GM12878 (cell line): Measurements from ENCODE around the gene RAB44. TPM values are rescaled to one million over a fixed set of nuclear protein-coding genes. Genes with fewer than 3 reads are reported as not detected.

Source experiments
- ATAC-seq: fragments of 200-7000 bp; cut with Tn5 transposase; 3 replicates; pipeline ENCODE4 v1.9.1; 2020; ENCODE audit warnings: mild to moderate bottlenecking, moderate library complexity
- BruUV-seq: library from RNA; stranded (reverse); fragments of 400-500 nt; replicated peaks from 2 replicates; lab custom pipeline; 2021; lab: Mats Ljungman, UMichigan
- CTCF ChIA-PET: fragments of 300-600 bp; sonication (Branson Sonifier 250); formaldehyde crosslinking; extraction: SDS; loops from one replicate; lab custom pipeline; 2021; ENCODE audit warnings: inconsistent platforms; lab: Yijun Ruan, JAX
- POLR2A ChIA-PET: fragments of 350-600 bp; formaldehyde crosslinking; extraction: SDS; loops from one replicate; lab custom pipeline; 2021; ENCODE audit warnings: inconsistent platforms; lab: Charles Lee
- RAD21 ChIA-PET: fragments of 300-600 bp; sonication (Branson Sonifier 250); formaldehyde crosslinking; loops from one replicate; lab custom pipeline; 2023; ENCODE audit warnings: antibody characterized with exemption; ENCODE audit not compliant: unreplicated experiment; lab: Charles Lee
- SMC1A ChIA-PET: fragments of 300-600 bp; sonication (Branson Sonifier 250); formaldehyde crosslinking; loops from one replicate; lab custom pipeline; 2023; ENCODE audit not compliant: unreplicated experiment, uncharacterized antibody; lab: Charles Lee
- DNase-seq: peaks from one replicate; pipeline ENCODE4 v3.0.0-alpha.2; 2011; ENCODE audit warnings: low read depth, low spot score
- FAIRE-seq: peaks from 3 replicates; lab custom pipeline; 2011; peaks lifted over from hg19 to GRCh38; lab: Jason Lieb, UNC
- H2AFZ ChIP-seq: 2 replicates; pipeline ENCODE4 v1.6.0; 2011; ENCODE audit warnings: low read depth, low read length, control low read depth; ENCODE audit not compliant: control insufficient read depth
- H3K27ac ChIP-seq: 2 replicates; pipeline ENCODE4 v1.5.1; 2011; ENCODE audit warnings: control low read depth; ENCODE audit not compliant: control insufficient read depth, insufficient read depth
- H3K27me3 ChIP-seq, 2 experiments: replicated peaks in 1 of 2; 2 replicates each; pipeline versions ENCODE4 v1.6.0 to v1.6.1; 2011; ENCODE audit warnings: low read length in 1 of 2; ENCODE audit not compliant: control insufficient read depth in 2 of 2, insufficient read depth in 2 of 2
- H3K36me3 ChIP-seq, 2 experiments: 2 replicates each; pipeline ENCODE4 v1.5.1; 2011; ENCODE audit warnings: low read length in 1 of 2; ENCODE audit not compliant: control insufficient read depth in 2 of 2, insufficient read depth in 2 of 2
- H3K4me1 ChIP-seq: 2 replicates; pipeline ENCODE4 v1.6.1; 2011; ENCODE audit warnings: mild to moderate bottlenecking, low read length, moderate library complexity, mixed read lengths; ENCODE audit not compliant: control insufficient read depth, insufficient read depth
- H3K4me2 ChIP-seq: 2 replicates; pipeline ENCODE4 v1.6.0; 2011; ENCODE audit warnings: control low read depth; ENCODE audit not compliant: control insufficient read depth, insufficient read depth
- H3K4me3 ChIP-seq: fragments of 200-600 bp; sonication (generic); 2 replicates; pipeline ENCODE4 v1.5.1; 2016
- H3K79me2 ChIP-seq: 2 replicates; pipeline ENCODE4 v1.6.0; 2011; ENCODE audit warnings: low read length; ENCODE audit not compliant: control insufficient read depth, insufficient read depth
- H3K9ac ChIP-seq: 2 replicates; pipeline ENCODE4 v1.8.0; 2011; ENCODE audit warnings: low read length, control low read depth, mixed read lengths; ENCODE audit not compliant: control insufficient read depth, insufficient read depth
- H3K9me3 ChIP-seq: replicated peaks from 3 replicates; pipeline ENCODE4 v1.5.1; 2011; ENCODE audit warnings: mild to moderate bottlenecking, low read length; ENCODE audit not compliant: control insufficient read depth, insufficient read depth
- H4K20me1 ChIP-seq: 2 replicates; pipeline ENCODE4 v1.6.0; 2011; ENCODE audit not compliant: control insufficient read depth, insufficient read depth
- BHLHE40 ChIP-seq, 2 experiments: fragments of 450-650 bp in 1 of 2; IDR thresholded peaks; 2 replicates each; pipeline ENCODE4 v1.6.1; 2011 to 2017; ENCODE audit warnings: low read depth in 2 of 2, borderline replicate concordance in 1 of 2, improper control_type of control experiment in 1 of 2, low read length in 1 of 2, mild to moderate bottlenecking in 1 of 2
- CBFB ChIP-seq: IDR thresholded peaks from 2 replicates; pipeline ENCODE4 v1.6.1; 2016; ENCODE audit warnings: antibody characterized with exemption, low read depth
- GABPA ChIP-seq: IDR thresholded peaks from 2 replicates; pipeline ENCODE4 v1.6.1; 2014; ENCODE audit warnings: antibody characterized with exemption, low read depth, mild to moderate bottlenecking, inconsistent platforms
- GATAD2B ChIP-seq: fragments of 450-650 bp; conservative IDR thresholded peaks from 2 replicates; pipeline ENCODE4 v1.6.1; 2017; ENCODE audit warnings: low read depth, mild to moderate bottlenecking, moderate library complexity
- IKZF2 ChIP-seq, 2 experiments: fragments of 450-650 bp; IDR thresholded peaks; 2 replicates each; pipeline ENCODE4 v1.6.1; 2017; ENCODE audit warnings: mild to moderate bottlenecking in 2 of 2, moderate library complexity in 2 of 2
- POU2F2 ChIP-seq: IDR thresholded peaks from 3 replicates; pipeline ENCODE4 v1.6.1; 2011; ENCODE audit warnings: low read depth, mild to moderate bottlenecking, low read length, borderline replicate concordance
- RAD21 ChIP-seq: IDR thresholded peaks from 2 replicates; pipeline ENCODE4 v1.6.1; 2011; ENCODE audit warnings: mild to moderate bottlenecking, low read depth, low read length, moderate library complexity; ENCODE audit not compliant: insufficient read depth
- RB1 ChIP-seq: fragments of 450-650 bp; formaldehyde crosslinking; IDR thresholded peaks from 2 replicates; pipeline ENCODE4 v1.6.1; 2017; ENCODE audit warnings: mild to moderate bottlenecking, borderline replicate concordance
- REST ChIP-seq: IDR thresholded peaks from 2 replicates; pipeline ENCODE4 v1.6.1; 2012; ENCODE audit warnings: mild to moderate bottlenecking, low read depth, low read length
- RUNX3 ChIP-seq: IDR thresholded peaks from 2 replicates; pipeline ENCODE4 v1.6.1; 2012; ENCODE audit warnings: low read length, inconsistent platforms
- SMARCA5 ChIP-seq: fragments of 450-650 bp; IDR thresholded peaks from 2 replicates; pipeline ENCODE4 v1.6.1; 2017; ENCODE audit warnings: mild to moderate bottlenecking
- SUPT20H ChIP-seq: IDR thresholded peaks from 2 replicates; pipeline ENCODE4 v1.6.1; 2011; ENCODE audit warnings: low read depth, mild to moderate bottlenecking, low read length, moderate library complexity, borderline replicate concordance; ENCODE audit not compliant: control insufficient read depth
- ZNF24 ChIP-seq: fragments of 450-650 bp; IDR thresholded peaks from 2 replicates; pipeline ENCODE4 v1.6.1; 2017; ENCODE audit warnings: antibody characterized with exemption, mild to moderate bottlenecking
- WGBS: methylation state at CpG from one replicate; pipeline ENCODE4 v1.1.6; 2016; ENCODE audit warnings: low lambda C conversion rate; ENCODE audit not compliant: insufficient replicate concordance, insufficient coverage; ENCODE audit errors: missing lambda C conversion rate; 5-methylcytosine and 5-hydroxymethylcytosine counted together
- in situ Hi-C: fragments of 300-500 bp; cut with MboI; formaldehyde crosslinking; loops from 9 replicates; pipeline ENCODE4 v1.14.3; 2018; ENCODE audit warnings: mixed read lengths
- intact Hi-C: fragments of 100-400 bp; cut with micrococcal nuclease; formaldehyde crosslinking; loops from one replicate; pipeline ENCODE4 v1.14.2; 2022; ENCODE audit not compliant: unreplicated experiment
- polyA plus RNA-seq, 11 experiments: library from polyadenylated mRNA; depleted of rRNA in 4 of 11; unstranded in 6 of 11; stranded (reverse) in 5 of 11; fragments of >200 nt; fragmentation: Nextera tagmentation in 4 of 11; fragmentation: Illumina TruSeq in 1 of 11; extraction: Ambion mirVana in 4 of 11; extraction: Trizol in 1 of 11; gene quantifications; 1 replicate in 1 of 11; 2 replicates in 10 of 11; pipeline versions ENCODE4 v1.2.1 to v1.2.3, GENCODE V29; 2011 to 2016; ENCODE audit warnings: inconsistent platforms in 2 of 11, missing spikeins in 2 of 11, low read depth in 1 of 11
- total RNA-seq, 4 experiments: library from RNA; depleted of rRNA in 3 of 4; stranded (reverse); fragments of >200 nt in 3 of 4; fragmentation: Illumina TruSeq in 1 of 4; extraction: Trizol in 1 of 4; gene quantifications; 2 replicates each; pipeline versions ENCODE4 v1.2.1 to v1.2.3, GENCODE V29; 2013 to 2021
- TF ChIP-seq, protein P1 (sequence below): fragments of 450-650 bp; IDR thresholded peaks from 2 replicates; pipeline ENCODE4 v1.6.1; 2018; ENCODE audit warnings: borderline replicate concordance, mild to moderate bottlenecking; ENCODE audit not compliant: partially characterized antibody
- TF ChIP-seq, protein P2 (sequence below): fragments of 450-650 bp; IDR thresholded peaks from 2 replicates; pipeline ENCODE4 v1.6.1; 2017; ENCODE audit warnings: low read depth, mild to moderate bottlenecking, moderate library complexity

RAB44 gene
- total and polyA plus RNA-seq, 10 of the 15 experiments (the other 5 are each of a cell fraction or from before 2014, with no cell fraction given), result 0.01 to 0.08 (median 0.05) TPM; not detected in 2

DNA sequence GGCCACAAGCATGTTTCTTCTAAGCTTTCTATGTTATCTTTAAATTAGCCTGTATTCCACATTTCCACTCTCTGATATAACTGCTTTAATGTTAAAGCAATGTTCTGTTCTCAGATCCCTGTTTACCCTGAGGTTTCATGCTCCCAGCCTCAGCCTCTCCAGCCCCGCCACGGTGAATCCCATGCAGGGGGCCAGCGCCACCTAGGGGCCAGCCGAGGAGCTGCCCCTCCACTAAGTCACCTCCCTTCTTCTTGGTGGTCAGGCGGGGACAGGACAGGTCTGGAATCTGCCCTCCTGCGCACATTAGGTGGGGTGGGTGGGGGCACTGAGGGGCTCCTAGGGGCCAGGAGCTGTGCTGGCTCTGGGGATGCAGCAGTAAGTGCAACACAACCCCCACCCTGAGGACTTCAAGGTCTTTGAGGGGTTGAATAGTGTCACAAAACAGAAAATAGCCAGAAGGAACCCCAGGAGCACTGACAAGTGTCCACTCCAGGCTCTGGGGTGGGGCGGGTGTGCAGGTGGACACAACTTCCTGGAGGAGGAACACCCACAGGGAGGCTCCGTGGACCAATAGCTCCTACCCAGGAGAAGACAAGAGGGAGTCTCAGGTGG, 61.6 kb downstream of the RAB44 start:
- ChIA-PET RAD21 (interaction anchor here (0.6 to 8.6 kb wide), 25 partner anchors 7 to 419 kb away, joined by 3 to 124 read pairs (median 4); partner anchors contain the start of gene CDKN1A), CTCF (interaction anchor here (0.6 to 15.9 kb wide), 41 partner anchors 9 to 451 kb away, joined by 3 to 330 read pairs (median 7); partner anchors contain the start of gene CDKN1A), SMC1A (interaction anchor here (0.7 to 9.7 kb wide), 26 partner anchors 11 to 556 kb away, joined by 3 to 120 read pairs (median 6); partner anchors contain the start of genes CDKN1A and PPIL1), POLR2A (interaction anchor here (0.6 to 1.5 kb wide), 13 partner anchors 13 to 162 kb away, joined by 3 to 6 read pairs (median 3); partner anchors contain the start of gene CDKN1A)
- no peaks in the 10 kb centered on the region for H3K27me3 ChIP-seq
- H3K9ac ChIP-seq, result no peak overlapping the region
- peaks cover 13% of the 10 kb centered on the region for H3K79me2 ChIP-seq
- FAIRE-seq (peak; percentile 90), DNase-seq (no peak), ATAC-seq (peak; percentile 67)
- intact Hi-C loops (loop anchor here (1.0 to 2.0 kb wide), 4 partner anchors 70 to 336 kb away; no protein-coding TSS in a partner anchor), in situ Hi-C loops (no loop called here)
- H3K4me3 ChIP-seq, result no peak overlapping the region
- no peaks in the 10 kb centered on the region; the same call in 1 of the 2 replicates for H4K20me1 ChIP-seq
- BruUV-seq, result no TSS peak
- 12% methylated on average over 8 of the region's 8 CpGs for WGBS
- peak overlapping the region; percentile 28; the same call in 1 of the 2 replicates for H3K4me2 ChIP-seq
- H2AFZ ChIP-seq, result no peak overlapping the region
- H3K27ac ChIP-seq, result no peak overlapping the region
- no peaks in the 10 kb centered on the region for H3K9me3 ChIP-seq
- no peaks in the 10 kb centered on the region for H3K36me3 ChIP-seq
- peaks cover 40% of the 10 kb centered on the region for H3K4me1 ChIP-seq
- TF ChIP-seq RAD21 (peak; percentile 94), GABPA (no peak), SMARCA5 (peak; percentile 62; the same call in 1 of the 2 replicates), POU2F2 (no peak), ZNF24 (no peak), CBFB (0 out of 2 replicates have a peak, but pooled peaks have one; percentile 17), SUPT20H (no peak), GATAD2B (0 out of 2 replicates have a peak, but pooled peaks have one; percentile 4), BHLHE40 (IDR thresholded peaks at IDR 0.05; ENCODE audit: borderline replicate concordance in 1 of 2, low read depth in 2 of 2, low read length in 1 of 2) (peak in 1 of 2 experiments; percentile 37; a peak in 1 of 4 replicates), IKZF2 (IDR thresholded peaks at IDR 0.05) (peak in 1 of 2 experiments; percentile 36; a peak in 2 of 4 replicates), RUNX3 (peak; percentile 43; the same call in 1 of the 2 replicates), REST (no peak), RB1 (peak; percentile 40; the same call in 1 of the 2 replicates)
- TF ChIP-seq, protein P1, sequence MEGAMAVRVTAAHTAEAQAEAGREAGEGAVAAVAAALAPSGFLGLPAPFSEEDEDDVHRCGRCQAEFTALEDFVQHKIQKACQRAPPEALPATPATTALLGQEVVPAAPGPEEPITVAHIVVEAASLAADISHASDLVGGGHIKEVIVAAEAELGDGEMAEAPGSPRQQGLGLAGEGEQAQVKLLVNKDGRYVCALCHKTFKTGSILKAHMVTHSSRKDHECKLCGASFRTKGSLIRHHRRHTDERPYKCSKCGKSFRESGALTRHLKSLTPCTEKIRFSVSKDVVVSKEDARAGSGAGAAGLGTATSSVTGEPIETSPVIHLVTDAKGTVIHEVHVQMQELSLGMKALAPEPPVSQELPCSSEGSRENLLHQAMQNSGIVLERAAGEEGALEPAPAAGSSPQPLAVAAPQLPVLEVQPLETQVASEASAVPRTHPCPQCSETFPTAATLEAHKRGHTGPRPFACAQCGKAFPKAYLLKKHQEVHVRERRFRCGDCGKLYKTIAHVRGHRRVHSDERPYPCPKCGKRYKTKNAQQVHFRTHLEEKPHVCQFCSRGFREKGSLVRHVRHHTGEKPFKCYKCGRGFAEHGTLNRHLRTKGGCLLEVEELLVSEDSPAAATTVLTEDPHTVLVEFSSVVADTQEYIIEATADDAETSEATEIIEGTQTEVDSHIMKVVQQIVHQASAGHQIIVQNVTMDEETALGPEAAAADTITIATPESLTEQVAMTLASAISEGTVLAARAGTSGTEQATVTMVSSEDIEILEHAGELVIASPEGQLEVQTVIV, result no peak
- TF ChIP-seq, protein P2, sequence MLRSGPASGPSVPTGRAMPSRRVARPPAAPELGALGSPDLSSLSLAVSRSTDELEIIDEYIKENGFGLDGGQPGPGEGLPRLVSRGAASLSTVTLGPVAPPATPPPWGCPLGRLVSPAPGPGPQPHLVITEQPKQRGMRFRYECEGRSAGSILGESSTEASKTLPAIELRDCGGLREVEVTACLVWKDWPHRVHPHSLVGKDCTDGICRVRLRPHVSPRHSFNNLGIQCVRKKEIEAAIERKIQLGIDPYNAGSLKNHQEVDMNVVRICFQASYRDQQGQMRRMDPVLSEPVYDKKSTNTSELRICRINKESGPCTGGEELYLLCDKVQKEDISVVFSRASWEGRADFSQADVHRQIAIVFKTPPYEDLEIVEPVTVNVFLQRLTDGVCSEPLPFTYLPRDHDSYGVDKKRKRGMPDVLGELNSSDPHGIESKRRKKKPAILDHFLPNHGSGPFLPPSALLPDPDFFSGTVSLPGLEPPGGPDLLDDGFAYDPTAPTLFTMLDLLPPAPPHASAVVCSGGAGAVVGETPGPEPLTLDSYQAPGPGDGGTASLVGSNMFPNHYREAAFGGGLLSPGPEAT, result 0 out of 2 replicates have a peak, but pooled peaks have one; percentile 41
